Hepatic stellate cell (primary cell): ENCODE data around the gene EARS2.
A peak's percentile ranks its signal among the peaks of the same experiment; 100 is the strongest.
"Not testable (repeated sequence)": the region's sequence is repeated elsewhere in the genome, so short reads cannot be mapped to it uniquely, and the experiment has no call there.

Experiments used
- DNase-seq: peaks from one replicate; pipeline ENCODE4 v3.0.0; 2011; ENCODE audit warnings: low spot score

The EARS2 gene

DNA sequence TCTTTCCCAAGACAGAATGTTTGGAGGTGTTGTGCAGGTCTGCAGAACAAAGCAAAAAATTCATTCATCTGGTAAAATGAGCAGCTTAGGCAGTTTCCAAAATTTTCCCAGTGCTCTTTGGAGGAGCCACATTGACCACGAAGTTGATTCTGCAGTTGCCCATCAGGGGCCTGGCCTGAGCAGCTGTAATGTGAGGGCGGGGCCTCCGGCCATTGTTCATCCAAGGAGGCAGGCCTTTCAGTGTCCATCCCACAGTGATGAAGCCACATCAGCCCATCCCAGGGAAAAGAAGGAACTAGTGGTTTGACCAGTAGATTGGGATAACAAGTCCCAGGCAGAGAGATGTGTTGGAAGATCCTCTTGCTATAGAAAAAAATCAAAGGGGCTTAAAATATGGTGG is 10.5 kb upstream of the EARS2 start:
- no peak for DNase-seq

- DNase-seq: no peak
Observed at GRCh38 chr16:23566724-23567123, 9.6 kb upstream of the EARS2 start.

DNA sequence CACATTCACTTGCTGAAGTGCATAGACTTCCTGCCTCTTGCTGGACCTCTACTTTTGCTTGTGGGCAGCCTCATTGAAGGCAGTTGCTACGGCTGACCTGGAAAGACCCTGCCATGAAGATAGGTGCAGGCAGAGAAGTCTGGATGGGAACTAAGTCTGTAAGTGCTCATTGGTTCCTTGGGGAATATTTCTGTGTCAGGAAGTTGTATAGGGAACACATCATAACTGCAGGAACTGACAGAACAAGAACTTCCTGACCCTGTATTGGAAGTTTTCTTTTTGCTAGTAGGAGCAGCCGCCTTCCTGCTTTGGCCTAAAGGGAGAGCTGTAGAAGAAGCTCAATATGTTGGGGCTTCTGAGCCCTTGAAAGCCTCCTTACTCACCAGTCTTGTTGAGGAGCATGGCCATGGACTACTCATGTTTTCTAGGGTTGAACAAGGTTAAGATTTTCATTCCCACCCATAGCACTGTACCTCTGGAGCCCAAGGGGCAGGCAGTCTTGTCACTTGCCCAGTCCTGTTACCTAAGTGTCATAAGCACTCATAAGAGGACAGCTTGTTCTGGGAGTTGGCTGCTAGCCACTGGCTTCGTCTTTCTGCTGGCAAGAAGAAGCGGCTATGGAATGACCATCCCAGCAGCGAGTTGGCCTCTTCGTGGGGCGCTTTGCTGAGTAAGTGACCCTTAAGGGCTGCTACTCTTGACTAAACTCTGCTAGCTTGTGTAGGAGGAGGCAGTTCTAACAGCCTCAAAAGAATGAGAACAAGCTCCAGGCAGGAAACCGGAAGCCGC is 7.6 kb upstream of the EARS2 start:
- no peak for DNase-seq

- DNase-seq: no peak
Observed at GRCh38 chr16:23563186-23563585, 6.0 kb upstream of the EARS2 start.

GRCh38 chr16:23562505-23562904 is 5.4 kb upstream of the EARS2 start:
- no peak for DNase-seq

DNA sequence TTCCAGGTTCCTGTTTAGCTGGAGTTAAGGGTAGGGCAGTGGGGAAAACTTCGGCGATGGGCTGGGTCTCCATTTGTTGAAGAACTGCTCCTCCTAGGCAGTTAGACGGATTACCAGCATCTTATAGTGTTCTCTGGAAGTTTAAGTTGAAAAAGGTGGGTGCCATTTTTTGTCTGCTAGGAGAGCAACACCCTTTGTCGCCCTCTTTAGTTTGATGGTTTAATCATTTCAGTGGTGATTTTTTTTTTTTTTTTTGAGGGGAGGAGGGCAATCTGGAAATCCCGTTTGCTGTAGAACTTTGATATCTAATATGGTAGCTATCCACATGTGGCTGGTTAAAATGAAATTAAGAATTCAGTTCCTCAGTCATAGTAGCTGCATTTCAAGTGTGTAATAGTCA is 4.4 kb upstream of the EARS2 start:
- no peak for DNase-seq

GRCh38 chr16:23557779-23558702 is 891 bp upstream of the EARS2 start:
- peak; percentile 11 for DNase-seq

GRCh38 chr16:23554536-23554935 is 2.6 kb downstream of the EARS2 start:
- no peak for DNase-seq

- no peak for DNase-seq
Observed at GRCh38 chr16:23552161-23552560, 5.0 kb downstream of the EARS2 start.

GRCh38 chr16:23549938-23550337 is 7.2 kb downstream of the EARS2 start:
- no peak for DNase-seq

- DNase-seq: no peak
Observed at GRCh38 chr16:23544436-23544835, 12.7 kb downstream of the EARS2 start.

- DNase-seq: not testable (repeated sequence)
Observed at GRCh38 chr16:23540817-23541178, 16.4 kb downstream of the EARS2 start.

GRCh38 chr16:23539984-23540816 is 16.9 kb downstream of the EARS2 start:
- DNase-seq: no peak

DNA sequence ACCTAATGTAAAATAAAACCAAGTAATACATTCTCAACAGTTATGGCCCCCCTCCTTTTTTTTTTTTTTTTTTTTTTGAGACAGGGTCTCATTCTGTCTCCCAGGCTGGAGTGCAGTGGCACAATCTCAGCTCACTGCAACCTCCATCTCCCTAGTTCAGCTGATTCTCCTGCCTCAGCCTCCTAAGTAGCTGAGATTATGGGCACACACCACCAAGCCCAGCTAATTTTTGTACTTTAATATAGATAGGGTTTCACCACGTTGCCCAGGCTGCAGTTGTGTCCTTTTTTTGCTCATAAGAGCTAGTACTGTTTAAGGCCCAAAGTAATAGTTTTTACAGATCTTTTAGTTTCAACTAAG is 18.3 kb downstream of the EARS2 start:
- no peak for DNase-seq

- DNase-seq: no peak
Observed at GRCh38 chr16:23537390-23537789, 19.8 kb downstream of the EARS2 start.

- DNase-seq: no peak
Observed at GRCh38 chr16:23535901-23536300, 21.2 kb downstream of the EARS2 start.

DNA sequence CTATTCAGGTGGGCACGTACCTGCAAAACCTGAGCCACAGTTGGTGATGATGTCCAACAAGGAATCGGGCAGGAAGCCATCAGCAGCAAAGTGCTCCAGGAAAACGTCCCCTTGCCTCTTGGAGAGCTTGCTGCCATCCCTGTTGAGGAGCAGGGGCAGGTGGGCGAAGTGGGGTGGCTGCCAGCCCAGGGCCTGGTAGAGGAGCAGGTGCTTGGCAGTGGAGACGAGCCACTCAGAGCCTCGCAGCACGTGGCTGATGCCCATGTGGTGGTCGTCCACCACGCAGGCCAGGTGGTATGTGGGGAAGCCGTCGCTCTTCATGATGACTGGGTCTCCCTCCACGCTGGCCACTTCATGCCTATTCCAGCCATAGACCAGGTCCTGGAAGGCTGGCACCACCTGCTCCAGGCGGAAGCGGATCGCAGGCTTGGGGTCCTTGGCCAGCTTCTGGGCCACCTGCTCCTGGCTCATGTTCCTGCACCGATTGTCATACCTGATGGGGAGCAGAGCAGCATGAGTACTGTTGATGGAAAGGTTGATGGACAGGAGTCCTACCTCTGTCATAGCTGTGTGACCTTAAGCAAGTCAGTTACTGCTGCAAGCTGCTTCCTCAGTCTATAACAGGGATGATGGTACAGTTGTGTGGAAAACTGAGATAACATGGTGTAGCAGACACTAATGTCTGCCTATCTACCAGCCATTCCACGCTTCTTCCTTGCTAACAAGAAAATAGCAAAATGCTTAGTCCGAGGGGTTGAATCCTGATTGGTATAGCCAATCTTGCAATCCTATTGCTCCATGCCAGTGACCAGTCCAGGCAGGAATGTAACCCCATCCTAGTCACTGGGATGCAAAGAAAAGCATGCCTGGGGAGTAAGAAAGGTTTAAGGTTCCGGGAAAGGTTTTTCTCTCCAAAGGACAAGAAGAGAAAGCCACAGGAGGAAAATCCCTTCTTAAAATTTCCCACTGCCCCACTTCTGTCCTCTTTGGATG is 22.0 kb downstream of the EARS2 start:
- DNase-seq: no peak

DNA sequence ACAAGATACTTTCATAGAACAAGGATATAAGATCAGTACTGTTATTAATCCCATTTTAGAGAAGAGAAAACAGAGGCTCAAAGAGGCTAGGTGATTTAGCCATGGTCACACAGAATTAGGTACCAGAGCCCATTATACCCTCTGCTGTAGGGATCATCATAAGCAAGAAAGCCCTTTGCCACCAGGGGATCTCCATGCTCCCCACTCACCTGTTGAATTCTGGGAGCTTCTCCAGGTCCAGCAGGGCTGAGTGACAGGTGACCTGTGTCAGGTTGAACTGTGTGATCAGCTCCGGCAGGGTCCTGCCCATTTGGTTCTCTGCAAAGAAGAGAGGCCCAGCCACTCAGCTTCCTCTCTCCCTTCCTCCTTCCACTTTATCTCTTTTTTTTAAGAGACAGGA is 24.7 kb downstream of the EARS2 start:
- DNase-seq: no peak

GRCh38 chr16:23530062-23530461 is 27.1 kb downstream of the EARS2 start:
- DNase-seq: no peak

DNA sequence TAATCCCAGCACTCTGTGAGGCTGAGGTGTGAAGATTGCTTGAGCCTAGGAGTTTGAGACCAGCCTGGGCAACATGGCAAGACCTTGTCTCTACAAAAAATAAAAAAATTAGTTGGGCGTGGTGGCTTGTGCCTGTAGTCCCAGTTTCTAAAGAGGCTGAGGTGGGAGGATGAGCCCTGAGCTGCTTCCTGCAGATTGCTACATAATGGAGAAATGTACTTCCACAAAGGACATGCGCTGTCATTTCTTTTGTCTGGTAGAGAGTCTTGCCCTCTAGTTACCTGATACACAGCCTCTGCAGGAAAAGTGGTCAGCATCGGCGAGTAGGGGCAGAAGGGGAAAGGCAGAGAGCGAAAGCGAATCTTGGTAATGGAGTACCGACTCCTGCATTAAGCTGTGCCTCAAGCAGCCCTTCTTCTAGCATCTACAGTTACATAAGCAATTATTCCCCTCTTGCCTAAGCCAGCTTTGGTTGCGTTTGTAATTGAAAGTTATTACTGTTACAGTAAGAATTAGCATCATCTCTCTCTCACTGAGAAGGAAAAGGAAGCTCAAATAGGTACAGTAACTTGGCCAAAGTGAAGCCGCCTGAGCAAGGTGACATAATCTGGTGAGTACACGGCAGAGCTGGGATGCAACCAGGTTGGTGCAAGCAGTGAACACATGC is 28.4 kb downstream of the EARS2 start:
- DNase-seq: no peak
